Measurements from ENCODE around the gene LARGE1. TPM values are rescaled to one million over a fixed set of nuclear protein-coding genes. Genes with fewer than 3 reads are reported as not detected.

Gene LARGE1
- total RNA-seq, 2 experiments from 2014 or later: 0.18 to 0.58 TPM

- no peak for ATAC-seq
- DNase-seq: no peak
- peak overlapping the region; percentile 39 for H3K4me3 Mint-ChIP-seq
Observed at GRCh38 chr22:33492210-33492651, 428.0 kb downstream of the LARGE1 start.

GRCh38 chr22:33487041-33487716 is 433.1 kb downstream of the LARGE1 start:
- CTCF ChIA-PET: no interaction called here
- Mint-ChIP-seq H3K36me3 (ENCODE audit: low read depth) (no peaks in the 10 kb centered on the region), H3K27me3 (ENCODE audit: low read depth) (no peaks in the 10 kb centered on the region), H3K4me1 (ENCODE audit: low read depth) (peaks cover under 1% of the 10 kb centered on the region), H3K27ac (no peak overlapping the region), H3K9me3 (ENCODE audit: insufficient read depth) (peaks cover 9% of the 10 kb centered on the region), H3K4me3 (no peak overlapping the region)
- POLR2A ChIA-PET: no interaction called here
- ATAC-seq (no peak), DNase-seq (no peak)

More at GRCh38 chr22:33492210-33492651, 428.0 kb downstream of the LARGE1 start:
- H3K4me1 Mint-ChIP-seq (ENCODE audit: low read depth): peaks cover 5% of the 10 kb centered on the region
- H3K36me3 Mint-ChIP-seq (ENCODE audit: low read depth): no peaks in the 10 kb centered on the region
- H3K9me3 Mint-ChIP-seq (ENCODE audit: insufficient read depth): peaks cover 7% of the 10 kb centered on the region
- no peaks in the 10 kb centered on the region for H3K27me3 Mint-ChIP-seq (ENCODE audit: low read depth)
- ChIA-PET CTCF (interaction anchor here (1.0 kb wide), 1 partner anchor 191 kb away, joined by 3 read pairs; no protein-coding TSS in a partner anchor), POLR2A (no interaction called here)
- H3K27ac Mint-ChIP-seq: peak overlapping the region; percentile 75

- Mint-ChIP-seq H3K9me3 (ENCODE audit: insufficient read depth) (peaks cover 3% of the 10 kb centered on the region), H3K27me3 (ENCODE audit: low read depth) (no peaks in the 10 kb centered on the region), H3K27ac (no peak overlapping the region), H3K4me1 (ENCODE audit: low read depth) (no peaks in the 10 kb centered on the region), H3K36me3 (ENCODE audit: low read depth) (no peaks in the 10 kb centered on the region), H3K4me3 (no peak overlapping the region)
- ChIA-PET POLR2A (no interaction called here), CTCF (no interaction called here)
- DNase-seq: no peak
- ATAC-seq: no peak
Observed at GRCh38 chr22:33481550-33481949, 438.7 kb downstream of the LARGE1 start.

GRCh38 chr22:33477120-33478111 is 442.9 kb downstream of the LARGE1 start:
- Mint-ChIP-seq H3K4me1 (ENCODE audit: low read depth) (no peaks in the 10 kb centered on the region), H3K4me3 (no peak overlapping the region), H3K9me3 (ENCODE audit: insufficient read depth) (no peaks in the 10 kb centered on the region), H3K27ac (no peak overlapping the region), H3K36me3 (ENCODE audit: low read depth) (no peaks in the 10 kb centered on the region), H3K27me3 (ENCODE audit: low read depth) (no peaks in the 10 kb centered on the region)
- ChIA-PET POLR2A (no interaction called here), CTCF (no interaction called here)
- DNase-seq (no peak), ATAC-seq (no peak)

GRCh38 chr22:33476716-33477115 is 443.6 kb downstream of the LARGE1 start:
- H3K9me3 Mint-ChIP-seq (ENCODE audit: insufficient read depth): no peaks in the 10 kb centered on the region
- no peaks in the 10 kb centered on the region for H3K27me3 Mint-ChIP-seq (ENCODE audit: low read depth)
- CTCF ChIA-PET: no interaction called here
- no peak overlapping the region for H3K4me3 Mint-ChIP-seq
- no peaks in the 10 kb centered on the region for H3K4me1 Mint-ChIP-seq (ENCODE audit: low read depth)
- DNase-seq (no peak), ATAC-seq (no peak)
- no peaks in the 10 kb centered on the region for H3K36me3 Mint-ChIP-seq (ENCODE audit: low read depth)
- no peak overlapping the region for H3K27ac Mint-ChIP-seq
- POLR2A ChIA-PET: no interaction called here

GRCh38 chr22:33476206-33476605 is 444.1 kb downstream of the LARGE1 start:
- no peak for ATAC-seq
- ChIA-PET POLR2A (no interaction called here), CTCF (no interaction called here)
- Mint-ChIP-seq H3K9me3 (ENCODE audit: insufficient read depth) (peaks cover 3% of the 10 kb centered on the region), H3K27me3 (ENCODE audit: low read depth) (no peaks in the 10 kb centered on the region), H3K27ac (no peak overlapping the region), H3K4me3 (no peak overlapping the region), H3K36me3 (ENCODE audit: low read depth) (no peaks in the 10 kb centered on the region), H3K4me1 (ENCODE audit: low read depth) (no peaks in the 10 kb centered on the region)
- DNase-seq: no peak

GRCh38 chr22:33474587-33474986 is 445.7 kb downstream of the LARGE1 start:
- DNase-seq (no peak), ATAC-seq (no peak)
- no peaks in the 10 kb centered on the region for H3K4me1 Mint-ChIP-seq (ENCODE audit: low read depth)
- ChIA-PET CTCF (no interaction called here), POLR2A (no interaction called here)
- no peak overlapping the region for H3K27ac Mint-ChIP-seq
- H3K4me3 Mint-ChIP-seq: no peak overlapping the region
- peaks cover 4% of the 10 kb centered on the region for H3K9me3 Mint-ChIP-seq (ENCODE audit: insufficient read depth)
- no peaks in the 10 kb centered on the region for H3K36me3 Mint-ChIP-seq (ENCODE audit: low read depth)
- no peaks in the 10 kb centered on the region for H3K27me3 Mint-ChIP-seq (ENCODE audit: low read depth)

- CTCF ChIA-PET: no interaction called here
- ATAC-seq (no peak), DNase-seq (no peak)
- peaks cover 4% of the 10 kb centered on the region for H3K9me3 Mint-ChIP-seq (ENCODE audit: insufficient read depth)
- no peaks in the 10 kb centered on the region for H3K4me1 Mint-ChIP-seq (ENCODE audit: low read depth)
- no peak overlapping the region for H3K27ac Mint-ChIP-seq
- H3K36me3 Mint-ChIP-seq (ENCODE audit: low read depth): no peaks in the 10 kb centered on the region
- POLR2A ChIA-PET: no interaction called here
- no peak overlapping the region for H3K4me3 Mint-ChIP-seq
- H3K27me3 Mint-ChIP-seq (ENCODE audit: low read depth): no peaks in the 10 kb centered on the region
Observed at GRCh38 chr22:33472462-33473344, 447.6 kb downstream of the LARGE1 start.

- peaks cover 4% of the 10 kb centered on the region for H3K9me3 Mint-ChIP-seq (ENCODE audit: insufficient read depth)
- DNase-seq (no peak), ATAC-seq (no peak)
- ChIA-PET CTCF (no interaction called here), POLR2A (no interaction called here)
- H3K4me1 Mint-ChIP-seq (ENCODE audit: low read depth): no peaks in the 10 kb centered on the region
- H3K27me3 Mint-ChIP-seq (ENCODE audit: low read depth): no peaks in the 10 kb centered on the region
- no peak overlapping the region for H3K4me3 Mint-ChIP-seq
- H3K27ac Mint-ChIP-seq: no peak overlapping the region
- no peaks in the 10 kb centered on the region for H3K36me3 Mint-ChIP-seq (ENCODE audit: low read depth)
Observed at GRCh38 chr22:33470456-33470855, 449.8 kb downstream of the LARGE1 start.

GRCh38 chr22:33467620-33468095 is 452.6 kb downstream of the LARGE1 start:
- no peaks in the 10 kb centered on the region for H3K4me1 Mint-ChIP-seq (ENCODE audit: low read depth)
- H3K9me3 Mint-ChIP-seq (ENCODE audit: insufficient read depth): peaks cover 9% of the 10 kb centered on the region
- no peak overlapping the region for H3K27ac Mint-ChIP-seq
- no peaks in the 10 kb centered on the region for H3K36me3 Mint-ChIP-seq (ENCODE audit: low read depth)
- no peak for ATAC-seq
- no peak for DNase-seq
- no peaks in the 10 kb centered on the region for H3K27me3 Mint-ChIP-seq (ENCODE audit: low read depth)
- ChIA-PET POLR2A (no interaction called here), CTCF (no interaction called here)
- H3K4me3 Mint-ChIP-seq: no peak overlapping the region

GRCh38 chr22:33467080-33467479 is 453.2 kb downstream of the LARGE1 start:
- no peak for DNase-seq
- Mint-ChIP-seq H3K36me3 (ENCODE audit: low read depth) (no peaks in the 10 kb centered on the region), H3K27me3 (ENCODE audit: low read depth) (no peaks in the 10 kb centered on the region), H3K4me1 (ENCODE audit: low read depth) (no peaks in the 10 kb centered on the region), H3K9me3 (ENCODE audit: insufficient read depth) (peaks cover 11% of the 10 kb centered on the region), H3K4me3 (no peak overlapping the region), H3K27ac (no peak overlapping the region)
- ATAC-seq: no peak
- ChIA-PET CTCF (no interaction called here), POLR2A (no interaction called here)
